Endothelial cell (in vitro differentiated cells): ENCODE measurements around the gene SERPINE2. TPM values are rescaled to one million over a fixed set of nuclear protein-coding genes. Genes with fewer than 3 reads are reported as not detected.
A peak's percentile ranks its signal among the peaks of the same experiment; 100 is the strongest.

Source experiments
- DNase-seq: peaks from one replicate; pipeline ENCODE4 v3.0.0; 2021; ENCODE audit warnings: low spot score
- H3K27ac Mint-ChIP-seq: one replicate; pipeline ENCODE4 v1.8.0; 2021; ENCODE audit warnings: mixed read lengths, inconsistent platforms; ENCODE audit not compliant: unreplicated experiment
- H3K27me3 Mint-ChIP-seq: one replicate; pipeline ENCODE4 v1.8.0; 2021; ENCODE audit warnings: mild to moderate bottlenecking, moderate library complexity, mixed read lengths, inconsistent platforms; ENCODE audit not compliant: unreplicated experiment
- H3K36me3 Mint-ChIP-seq: one replicate; pipeline ENCODE4 v1.8.0; 2021; ENCODE audit warnings: mild to moderate bottlenecking, low read depth, mixed read lengths, inconsistent platforms; ENCODE audit not compliant: unreplicated experiment
- H3K4me1 Mint-ChIP-seq: one replicate; pipeline ENCODE4 v1.8.0; 2021; ENCODE audit warnings: mild to moderate bottlenecking, mixed read lengths, inconsistent platforms; ENCODE audit not compliant: unreplicated experiment
- H3K4me3 Mint-ChIP-seq: one replicate; pipeline ENCODE4 v1.8.0; 2021; ENCODE audit warnings: mild to moderate bottlenecking, mixed read lengths, inconsistent platforms; ENCODE audit not compliant: unreplicated experiment
- H3K9me3 Mint-ChIP-seq: one replicate; pipeline ENCODE4 v1.8.0; 2021; ENCODE audit warnings: mixed read lengths, inconsistent platforms; ENCODE audit not compliant: unreplicated experiment
- CTCF ChIP-seq: fragments of 200-600 bp; sonication (generic); IDR thresholded peaks from one replicate; pipeline ENCODE4 v1.5.0; 2021; ENCODE audit warnings: antibody characterized with exemption; ENCODE audit not compliant: unreplicated experiment
- total RNA-seq: library from RNA; stranded (reverse); fragmentation: NEBNext Ultra II Directional; extraction: Animal tissue kit (Norgen Biotek cat#: 25700); gene quantifications from one replicate; pipeline ENCODE4 v1.2.1, GENCODE V29; 2021; ENCODE audit not compliant: unreplicated experiment

SERPINE2 gene
- total RNA-seq, 1 donor from 2014 or later: 40.4 TPM

DNA sequence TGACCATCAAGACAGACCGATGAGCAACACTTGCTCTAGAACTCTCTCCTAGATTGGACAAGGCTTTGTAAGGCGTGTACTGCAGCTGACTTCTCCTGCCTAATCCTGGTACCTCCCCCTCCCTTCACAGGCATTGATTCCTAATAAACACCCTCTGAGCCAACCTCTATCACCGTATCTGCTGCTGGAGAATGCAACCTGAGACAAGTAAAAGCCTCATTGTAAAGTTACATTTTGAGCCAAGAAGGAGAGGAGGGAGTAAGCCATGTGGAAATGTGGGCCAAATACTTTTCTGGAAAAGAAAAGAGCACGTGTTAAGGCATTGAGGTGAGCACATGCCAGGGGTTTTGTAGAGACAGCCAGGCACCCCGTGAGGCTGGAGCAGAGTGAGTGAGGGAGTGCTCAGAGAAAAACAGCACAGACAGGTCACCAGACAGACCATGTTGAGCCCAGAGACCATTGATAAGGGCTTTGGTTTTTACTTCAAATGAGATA, 91.3 kb downstream of the SERPINE2 start:
- DNase-seq: no peak
- H3K36me3 Mint-ChIP-seq: peaks cover 4% of the 10 kb centered on the region
- H3K4me3 Mint-ChIP-seq: no peak overlapping the region
- no peaks in the 10 kb centered on the region for H3K9me3 Mint-ChIP-seq
- H3K4me1 Mint-ChIP-seq: peaks cover 29% of the 10 kb centered on the region
- peaks cover 6% of the 10 kb centered on the region for H3K27me3 Mint-ChIP-seq
- H3K27ac Mint-ChIP-seq: no peak overlapping the region
- TF ChIP-seq CTCF: no peak

GRCh38 chr2:223945755-223946154, 93.3 kb downstream of the SERPINE2 start:
- TF ChIP-seq CTCF: no peak
- Mint-ChIP-seq H3K9me3 (no peaks in the 10 kb centered on the region), H3K4me3 (peak overlapping the region; percentile 77), H3K27me3 (peaks cover 9% of the 10 kb centered on the region), H3K27ac (peak overlapping the region; percentile 82), H3K4me1 (peaks cover 32% of the 10 kb centered on the region), H3K36me3 (peaks cover 8% of the 10 kb centered on the region)
- DNase-seq: no peak

- Mint-ChIP-seq H3K4me1 (peaks cover 29% of the 10 kb centered on the region), H3K36me3 (peaks cover 8% of the 10 kb centered on the region), H3K27ac (peak within 1 kb of the TSS; percentile 82), H3K4me3 (peak within 1 kb of the TSS; percentile 93), H3K9me3 (no peaks in the 10 kb centered on the region), H3K27me3 (peaks cover 9% of the 10 kb centered on the region)
- TF ChIP-seq CTCF: no peak
- DNase-seq: peak; percentile 86
These were observed 94.2 kb downstream of the SERPINE2 start, which contains the start of gene WDFY1 for GRCh38 chr2:223944703-223945531. TSS of gene WDFY1 (minus strand) at chr2:223945335. CDS start at chr2:223945284, 51 bp downstream.

GRCh38 chr2:223944166-223944702, 94.9 kb downstream of the SERPINE2 start:
- TF ChIP-seq CTCF: no peak
- Mint-ChIP-seq H3K9me3 (no peaks in the 10 kb centered on the region), H3K27ac (peak overlapping the region; percentile 72)

More at GRCh38 chr2:223944166-223944702, 94.9 kb downstream of the SERPINE2 start:
- DNase-seq: peak; percentile 35
- H3K4me1 Mint-ChIP-seq: peaks cover 29% of the 10 kb centered on the region
- peaks cover 9% of the 10 kb centered on the region for H3K27me3 Mint-ChIP-seq
- H3K36me3 Mint-ChIP-seq: peaks cover 8% of the 10 kb centered on the region
- H3K4me3 Mint-ChIP-seq: peak overlapping the region; percentile 93
